Endothelial cell of umbilical vein (primary cell): ENCODE results near the gene HNRNPLL. TPM values are rescaled to one million over a fixed set of nuclear protein-coding genes. Genes with fewer than 3 reads are reported as not detected.

Source experiments
- BruUV-seq: library from RNA; stranded (reverse); fragments of 400-500 nt; replicated peaks from 2 replicates; lab custom pipeline; 2021; lab: Mats Ljungman, UMichigan
- CTCF ChIA-PET: fragments of 300-600, 350-600 bp; sonication (Branson Sonifier 250); formaldehyde crosslinking; loops from one replicate; lab custom pipeline; 2021; ENCODE audit warnings: antibody characterized with exemption, inconsistent platforms; lab: Charles Lee
- POLR2A ChIA-PET: fragments of 300-600, 350-600 bp; sonication (Branson Sonifier 250); formaldehyde crosslinking; loops from one replicate; lab custom pipeline; 2021; ENCODE audit warnings: antibody characterized with exemption, inconsistent platforms; lab: Charles Lee
- DNase-seq: peaks from one replicate; pipeline ENCODE4 v3.0.0-alpha.2; 2011; ENCODE audit warnings: low read depth, low spot score
- FAIRE-seq: peaks from 2 replicates; lab custom pipeline; 2011; peaks lifted over from hg19 to GRCh38; lab: Jason Lieb, UNC
- H2AFZ ChIP-seq: 2 replicates; pipeline ENCODE4 v1.6.0; 2012; ENCODE audit warnings: low read depth, low read length, control low read depth, inconsistent platforms
- H3K27ac ChIP-seq: 2 replicates; pipeline ENCODE4 v1.5.1; 2011; ENCODE audit warnings: low read depth, mild to moderate bottlenecking, control low read depth, low read length, moderate library complexity; ENCODE audit not compliant: insufficient read depth
- H3K27me3 ChIP-seq, 2 experiments: 2 replicates each; pipeline versions ENCODE4 v1.6.0 to v1.6.1; 2011; ENCODE audit warnings: low read length in 2 of 2, mixed read lengths in 1 of 2; ENCODE audit not compliant: control insufficient read depth in 2 of 2, insufficient read depth in 2 of 2
- H3K36me3 ChIP-seq, 2 experiments: 2 replicates in 1 of 2; 3 replicates in 1 of 2; pipeline ENCODE4 v1.5.1; 2011; ENCODE audit warnings: low read length in 2 of 2, mild to moderate bottlenecking in 1 of 2, moderate library complexity in 1 of 2; ENCODE audit not compliant: control insufficient read depth in 2 of 2, insufficient read depth in 2 of 2; ENCODE audit errors: extremely low read depth in 1 of 2
- H3K4me1 ChIP-seq: 3 replicates; pipeline ENCODE4 v1.5.1; 2011; ENCODE audit warnings: mild to moderate bottlenecking, low read length; ENCODE audit not compliant: control insufficient read depth, insufficient read depth; ENCODE audit errors: extremely low read depth
- H3K4me2 ChIP-seq: 2 replicates; pipeline ENCODE4 v1.6.1; 2011; ENCODE audit warnings: low read length, control low read depth, mixed read lengths; ENCODE audit not compliant: insufficient read depth
- H3K4me3 ChIP-seq, 3 experiments: fragments of 200-600 bp in 1 of 3; sonication (generic), shearing (Covaris generic) in 1 of 3; replicated peaks in 1 of 3; 2 replicates each; pipeline ENCODE4 v1.5.1; 2011 to 2016; ENCODE audit warnings: control low read depth in 3 of 3, low read length in 3 of 3, mild to moderate bottlenecking in 2 of 3, inconsistent platforms in 1 of 3, low read depth in 1 of 3, moderate library complexity in 1 of 3; ENCODE audit not compliant: insufficient read depth in 1 of 3
- H3K79me2 ChIP-seq: 2 replicates; pipeline ENCODE4 v1.6.0; 2012; ENCODE audit warnings: low read length, inconsistent platforms; ENCODE audit not compliant: control insufficient read depth, insufficient read depth
- H3K9ac ChIP-seq: replicated peaks from 2 replicates; pipeline ENCODE3; 2011; ENCODE audit warnings: low read length, control low read depth; ENCODE audit not compliant: insufficient read depth; ENCODE audit errors: extremely low read depth
- H3K9me1 ChIP-seq: replicated peaks from 3 replicates; pipeline ENCODE4 v1.6.0; 2011; ENCODE audit warnings: mild to moderate bottlenecking, low read length; ENCODE audit not compliant: control insufficient read depth, insufficient read depth; ENCODE audit errors: extremely low read depth
- H3K9me3 ChIP-seq: replicated peaks from 2 replicates; pipeline ENCODE4 v1.5.1; 2012; ENCODE audit warnings: low read length, inconsistent platforms; ENCODE audit not compliant: control insufficient read depth, insufficient read depth
- H4K20me1 ChIP-seq: replicated peaks from 2 replicates; pipeline ENCODE3; 2011; ENCODE audit warnings: mild to moderate bottlenecking, low read length; ENCODE audit not compliant: control insufficient read depth, insufficient read depth; ENCODE audit errors: extremely low read depth
- EZH2 ChIP-seq: IDR thresholded peaks from 2 replicates; pipeline ENCODE4 v1.6.1; 2012; ENCODE audit warnings: borderline replicate concordance, low read depth, mild to moderate bottlenecking, moderate library complexity, low read length, inconsistent platforms; ENCODE audit not compliant: severe bottlenecking
- FOS ChIP-seq: IDR thresholded peaks from 2 replicates; pipeline ENCODE4 v1.6.1; 2011; ENCODE audit warnings: mild to moderate bottlenecking, low read length, moderate library complexity, borderline replicate concordance; ENCODE audit not compliant: insufficient read depth
- GATA2 ChIP-seq: IDR thresholded peaks from 2 replicates; pipeline ENCODE4 v1.7.0; 2011; ENCODE audit warnings: low read depth, mild to moderate bottlenecking, moderate library complexity, mixed read lengths, low read length; ENCODE audit not compliant: insufficient read length, insufficient read depth
- JUN ChIP-seq: IDR thresholded peaks from 2 replicates; pipeline ENCODE4 v1.6.1; 2011; ENCODE audit warnings: borderline replicate concordance, low read depth; ENCODE audit not compliant: insufficient read length, insufficient read depth
- MYC ChIP-seq: IDR thresholded peaks from one replicate; pipeline ENCODE4 v1.6.1; 2011; ENCODE audit warnings: mild to moderate bottlenecking, low read depth, low read length
- POLR2A ChIP-seq: IDR thresholded peaks from 2 replicates; pipeline ENCODE4 v1.6.1; 2012; ENCODE audit warnings: low read depth, mild to moderate bottlenecking, control low read depth, low read length
- POLR2AphosphoS5 ChIP-seq: IDR thresholded peaks from 2 replicates; pipeline ENCODE4 v1.6.1; 2012; ENCODE audit warnings: low read depth, mild to moderate bottlenecking, control low read depth, low read length, moderate library complexity; ENCODE audit not compliant: insufficient read depth
- dilution Hi-C: fragments of 300-500 bp; cut with MboI; formaldehyde crosslinking; loops from one replicate; pipeline ENCODE4 v1.15.0; 2019; ENCODE audit warnings: low sequenced_read_pairs; ENCODE audit not compliant: extremely low pct_ligation_motif_present
- intact Hi-C: fragments of 100-400 bp; cut with micrococcal nuclease; formaldehyde crosslinking; loops from one replicate; pipeline ENCODE4 v1.10.0; 2022
- polyA plus RNA-seq, 4 experiments: library from polyadenylated mRNA; depleted of rRNA in 3 of 4; stranded (reverse) in 3 of 4; unstranded in 1 of 4; fragments of >200 nt; gene quantifications; 2 replicates each; pipeline versions ENCODE4 v1.2.1 to v1.2.3, GENCODE V29; 2011 to 2012; ENCODE audit warnings: missing spikeins in 1 of 4
- total RNA-seq: library from RNA; stranded (reverse); gene quantifications from 2 replicates; pipeline ENCODE4 v1.2.3, GENCODE V29; 2021
- TF ChIP-seq, protein P1 (sequence below): IDR thresholded peaks from 2 replicates; pipeline ENCODE4 v1.6.1; 2011; ENCODE audit not compliant: insufficient read depth, insufficient read length
- TF ChIP-seq, protein P2 (sequence below), 2 donors: IDR thresholded peaks; 1 replicate in 1 of 2; 2 replicates in 1 of 2; pipeline ENCODE4 v1.5.1; 2011; ENCODE audit warnings: low read length in 2 of 2, mild to moderate bottlenecking in 2 of 2, moderate library complexity in 2 of 2, control low read depth in 1 of 2, inconsistent platforms in 1 of 2, low read depth in 1 of 2; ENCODE audit not compliant: insufficient read depth in 1 of 2; ENCODE audit errors: extremely low read depth in 1 of 2

Gene HNRNPLL
- total and polyA plus RNA-seq, 2 donors (not counting 3 experiments of a cell fraction or from before 2014, with no cell fraction given) = 19.8 to 56.2 TPM

GRCh38 chr2:38557981-38558380, 44.7 kb downstream of the HNRNPLL start:
- intact Hi-C loops (no loop called here), dilution Hi-C loops (no loop called here)
- no peak for FAIRE-seq
- TF ChIP-seq EZH2 (no peak), JUN (no peak), GATA2 (no peak), FOS (no peak), POLR2AphosphoS5 (no peak), POLR2A (no peak), MYC (no peak)
- TF ChIP-seq, protein P1, sequence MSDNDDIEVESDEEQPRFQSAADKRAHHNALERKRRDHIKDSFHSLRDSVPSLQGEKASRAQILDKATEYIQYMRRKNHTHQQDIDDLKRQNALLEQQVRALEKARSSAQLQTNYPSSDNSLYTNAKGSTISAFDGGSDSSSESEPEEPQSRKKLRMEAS = no peak
- TF ChIP-seq, protein P2, sequence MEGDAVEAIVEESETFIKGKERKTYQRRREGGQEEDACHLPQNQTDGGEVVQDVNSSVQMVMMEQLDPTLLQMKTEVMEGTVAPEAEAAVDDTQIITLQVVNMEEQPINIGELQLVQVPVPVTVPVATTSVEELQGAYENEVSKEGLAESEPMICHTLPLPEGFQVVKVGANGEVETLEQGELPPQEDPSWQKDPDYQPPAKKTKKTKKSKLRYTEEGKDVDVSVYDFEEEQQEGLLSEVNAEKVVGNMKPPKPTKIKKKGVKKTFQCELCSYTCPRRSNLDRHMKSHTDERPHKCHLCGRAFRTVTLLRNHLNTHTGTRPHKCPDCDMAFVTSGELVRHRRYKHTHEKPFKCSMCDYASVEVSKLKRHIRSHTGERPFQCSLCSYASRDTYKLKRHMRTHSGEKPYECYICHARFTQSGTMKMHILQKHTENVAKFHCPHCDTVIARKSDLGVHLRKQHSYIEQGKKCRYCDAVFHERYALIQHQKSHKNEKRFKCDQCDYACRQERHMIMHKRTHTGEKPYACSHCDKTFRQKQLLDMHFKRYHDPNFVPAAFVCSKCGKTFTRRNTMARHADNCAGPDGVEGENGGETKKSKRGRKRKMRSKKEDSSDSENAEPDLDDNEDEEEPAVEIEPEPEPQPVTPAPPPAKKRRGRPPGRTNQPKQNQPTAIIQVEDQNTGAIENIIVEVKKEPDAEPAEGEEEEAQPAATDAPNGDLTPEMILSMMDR (IDR thresholded peaks at IDR 0.05; ENCODE audit: extremely low read depth in 1 of 2, insufficient read depth in 1 of 2, low read depth in 1 of 2, low read length in 2 of 2) = no peak
- H3K36me3 ChIP-seq = peaks cover 4 to 8% of the 10 kb centered on the region in 2 experiments
- H3K9ac ChIP-seq = no peak overlapping the region
- H4K20me1 ChIP-seq = no peaks in the 10 kb centered on the region
- no peaks in the 10 kb centered on the region for H3K9me3 ChIP-seq
- no peak overlapping the region for H2AFZ ChIP-seq
- H3K27ac ChIP-seq = no peak overlapping the region
- no peaks in the 10 kb centered on the region for H3K27me3 ChIP-seq
- no peak overlapping the region for H3K4me3 ChIP-seq
- H3K79me2 ChIP-seq = no peaks in the 10 kb centered on the region
- BruUV-seq = no TSS peak
- POLR2A ChIA-PET = interaction anchor here (0.5 to 0.9 kb wide), 3 partner anchors 193 to 1683 kb away, joined by 3 to 4 read pairs (median 3); partner anchors contain the start of gene SRSF7
- no peak overlapping the region for H3K4me2 ChIP-seq
- H3K9me1 ChIP-seq = no peaks in the 10 kb centered on the region
- no peak for DNase-seq
- CTCF ChIA-PET = interaction anchor here (0.8 to 2.1 kb wide), 2 partner anchors 10 to 22 kb away, joined by 3 to 10 read pairs; no protein-coding TSS in a partner anchor
- no peaks in the 10 kb centered on the region for H3K4me1 ChIP-seq
